ENCODE data around the gene GLCCI1.

GLCCI1 gene

DNA sequence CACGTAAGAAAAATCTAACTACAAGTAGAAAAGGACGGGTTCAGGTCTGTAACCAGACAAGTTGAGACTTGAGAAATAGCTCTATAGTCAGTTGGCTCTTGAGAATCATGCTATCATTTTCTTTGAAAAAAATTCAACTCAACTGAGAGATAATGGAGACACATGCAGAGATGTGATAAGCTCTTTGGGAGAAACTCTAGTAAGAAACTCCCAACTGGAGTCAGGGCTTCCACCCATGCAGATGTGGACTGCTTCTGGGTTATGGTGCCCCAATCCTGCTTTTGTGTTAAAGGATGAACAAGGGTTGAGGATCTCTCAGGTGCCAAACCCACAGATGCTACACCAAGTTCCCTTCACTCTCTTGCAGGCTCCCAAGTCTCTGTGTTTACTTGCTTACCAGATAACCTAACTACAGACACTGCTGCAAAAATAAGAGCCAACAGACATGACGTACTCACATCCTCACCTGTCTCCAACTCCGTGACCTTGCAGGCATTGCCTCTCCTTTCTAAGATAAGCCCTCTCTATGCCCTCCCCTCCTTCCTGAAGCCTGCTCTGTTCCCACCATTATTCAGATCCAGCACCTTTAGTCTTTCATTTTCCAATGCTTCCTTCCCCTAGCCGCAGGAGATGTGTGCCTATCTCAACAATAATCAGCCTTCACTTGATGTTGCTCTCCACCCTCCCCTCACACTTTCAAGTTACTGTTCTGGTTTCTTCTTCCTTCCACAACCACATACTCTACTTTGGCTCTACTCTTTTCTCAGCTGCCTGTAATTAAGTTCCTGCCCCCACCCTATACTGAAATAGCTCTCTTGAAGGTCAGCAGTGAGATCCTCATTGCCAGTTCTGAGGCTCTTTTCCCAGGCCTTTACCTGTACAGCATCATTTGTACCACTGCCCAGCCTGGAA, 163.4 kb downstream of the GLCCI1 start:
- no peak overlapping the region for H3K4me3 ChIP-seq (ENCODE audit: low read depth, low read length)
- no peaks in the 10 kb centered on the region for H3K4me1 ChIP-seq
- no peaks in the 10 kb centered on the region for H3K27me3 ChIP-seq
- no peaks in the 10 kb centered on the region for H3K9me3 ChIP-seq
- H3K36me3 ChIP-seq = peaks cover 20% of the 10 kb centered on the region
- no peak for DNase-seq
- TF ChIP-seq, protein P1, sequence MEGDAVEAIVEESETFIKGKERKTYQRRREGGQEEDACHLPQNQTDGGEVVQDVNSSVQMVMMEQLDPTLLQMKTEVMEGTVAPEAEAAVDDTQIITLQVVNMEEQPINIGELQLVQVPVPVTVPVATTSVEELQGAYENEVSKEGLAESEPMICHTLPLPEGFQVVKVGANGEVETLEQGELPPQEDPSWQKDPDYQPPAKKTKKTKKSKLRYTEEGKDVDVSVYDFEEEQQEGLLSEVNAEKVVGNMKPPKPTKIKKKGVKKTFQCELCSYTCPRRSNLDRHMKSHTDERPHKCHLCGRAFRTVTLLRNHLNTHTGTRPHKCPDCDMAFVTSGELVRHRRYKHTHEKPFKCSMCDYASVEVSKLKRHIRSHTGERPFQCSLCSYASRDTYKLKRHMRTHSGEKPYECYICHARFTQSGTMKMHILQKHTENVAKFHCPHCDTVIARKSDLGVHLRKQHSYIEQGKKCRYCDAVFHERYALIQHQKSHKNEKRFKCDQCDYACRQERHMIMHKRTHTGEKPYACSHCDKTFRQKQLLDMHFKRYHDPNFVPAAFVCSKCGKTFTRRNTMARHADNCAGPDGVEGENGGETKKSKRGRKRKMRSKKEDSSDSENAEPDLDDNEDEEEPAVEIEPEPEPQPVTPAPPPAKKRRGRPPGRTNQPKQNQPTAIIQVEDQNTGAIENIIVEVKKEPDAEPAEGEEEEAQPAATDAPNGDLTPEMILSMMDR (IDR thresholded peaks at IDR 0.05; ENCODE audit: low read depth, low read length) = no peak

DNA sequence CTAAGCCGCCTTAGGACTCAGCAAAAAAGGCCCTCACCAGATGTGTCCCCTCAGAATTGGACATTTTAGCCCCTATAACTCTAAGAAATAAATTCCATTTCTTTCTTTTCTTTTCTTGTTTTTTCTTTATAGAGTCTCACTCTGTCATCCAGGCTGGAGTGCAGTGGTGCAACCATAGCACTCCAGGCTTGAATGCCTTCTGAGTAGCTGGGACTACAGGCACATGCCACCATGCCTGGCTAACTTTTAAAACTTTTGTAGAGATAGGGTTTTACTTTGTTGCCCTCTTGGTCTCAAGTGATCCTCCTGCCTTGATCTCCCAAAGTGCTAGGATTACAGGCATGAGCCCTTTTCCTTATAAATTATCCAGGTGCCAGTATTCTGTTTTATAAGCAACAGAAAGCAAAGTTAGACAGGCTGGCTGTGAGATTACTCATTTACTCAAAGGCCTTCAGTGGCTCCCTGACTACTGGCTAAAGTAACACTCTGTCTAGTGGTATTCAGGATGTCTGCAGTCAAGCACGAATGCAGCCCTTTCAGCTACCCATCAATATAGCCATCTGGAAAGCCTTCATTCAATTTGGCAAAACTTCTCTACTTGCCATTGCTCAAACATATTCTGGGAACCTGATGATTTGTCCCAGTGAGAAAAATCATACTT, 164.7 kb downstream of the GLCCI1 start:
- H3K4me1 ChIP-seq = no peaks in the 10 kb centered on the region
- H3K27me3 ChIP-seq = no peaks in the 10 kb centered on the region
- no peaks in the 10 kb centered on the region for H3K9me3 ChIP-seq
- H3K36me3 ChIP-seq = peaks cover 15% of the 10 kb centered on the region
- TF ChIP-seq, protein P1 (IDR thresholded peaks at IDR 0.05; ENCODE audit: low read depth, low read length) = no peak
- H3K4me3 ChIP-seq (ENCODE audit: low read depth, low read length) = no peak overlapping the region
- no peak for DNase-seq

DNA sequence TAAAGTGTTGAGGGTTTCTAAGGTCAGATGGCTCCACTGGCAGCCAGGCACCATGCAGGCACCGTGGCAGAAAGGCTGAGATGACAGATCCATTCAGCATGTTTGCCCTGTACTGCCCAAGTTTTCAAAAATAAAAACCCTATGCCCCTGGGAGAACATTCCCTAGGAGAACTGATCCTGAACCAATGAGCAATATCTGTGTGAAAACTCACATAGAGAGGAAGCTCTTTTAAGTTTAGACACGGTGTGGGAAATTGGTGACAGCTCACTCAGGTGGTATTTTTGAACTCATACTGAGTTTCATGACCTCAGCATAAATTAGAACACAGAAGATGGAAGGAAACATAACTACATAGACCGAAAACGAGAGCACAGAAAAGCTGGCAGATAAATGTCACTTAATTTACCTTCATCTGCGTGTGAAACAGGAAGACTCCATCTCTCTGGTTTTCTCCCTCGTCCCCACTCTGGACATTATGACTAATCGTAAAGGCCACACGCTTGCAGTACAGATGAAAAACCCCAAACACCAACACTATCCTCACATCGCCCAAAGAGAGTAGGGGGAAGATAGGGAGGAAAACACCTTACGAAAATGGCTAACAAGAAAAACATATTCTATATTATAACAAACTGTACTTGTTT, 165.6 kb downstream of the GLCCI1 start:
- Histone ChIP-seq H3K36me3 (peaks cover 17% of the 10 kb centered on the region), H3K4me3 (ENCODE audit: low read depth, low read length) (no peak overlapping the region), H3K9me3 (no peaks in the 10 kb centered on the region), H3K4me1 (no peaks in the 10 kb centered on the region), H3K27me3 (no peaks in the 10 kb centered on the region)
- TF ChIP-seq, protein P1 (IDR thresholded peaks at IDR 0.05; ENCODE audit: low read depth, low read length) = no peak
- DNase-seq = no peak

DNA sequence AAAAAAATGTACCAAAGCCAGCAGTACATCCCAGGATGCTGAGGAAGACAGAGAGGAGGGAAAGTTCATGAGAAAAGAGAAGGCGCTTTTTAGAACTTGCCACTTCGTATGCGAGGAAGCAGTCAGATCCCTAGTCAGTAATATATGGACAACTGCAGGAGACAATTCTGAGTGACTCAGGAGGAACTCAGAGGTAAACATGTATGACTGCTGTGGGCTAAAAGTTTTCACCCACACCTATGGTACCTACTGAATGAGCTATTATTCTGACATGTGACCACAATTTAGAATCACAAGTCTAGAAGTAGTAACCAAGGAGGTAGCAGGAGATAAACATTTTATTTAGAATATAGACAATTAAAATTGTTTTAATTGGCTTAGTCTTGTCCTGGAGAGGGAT, 166.8 kb downstream of the GLCCI1 start:
- H3K36me3 ChIP-seq = peaks cover 13% of the 10 kb centered on the region
- no peak overlapping the region for H3K4me3 ChIP-seq (ENCODE audit: low read depth, low read length)
- H3K4me1 ChIP-seq = no peaks in the 10 kb centered on the region
- H3K9me3 ChIP-seq = no peaks in the 10 kb centered on the region
- no peak for DNase-seq
- TF ChIP-seq, protein P1 (IDR thresholded peaks at IDR 0.05; ENCODE audit: low read depth, low read length) = no peak
- H3K27me3 ChIP-seq = no peaks in the 10 kb centered on the region

DNA sequence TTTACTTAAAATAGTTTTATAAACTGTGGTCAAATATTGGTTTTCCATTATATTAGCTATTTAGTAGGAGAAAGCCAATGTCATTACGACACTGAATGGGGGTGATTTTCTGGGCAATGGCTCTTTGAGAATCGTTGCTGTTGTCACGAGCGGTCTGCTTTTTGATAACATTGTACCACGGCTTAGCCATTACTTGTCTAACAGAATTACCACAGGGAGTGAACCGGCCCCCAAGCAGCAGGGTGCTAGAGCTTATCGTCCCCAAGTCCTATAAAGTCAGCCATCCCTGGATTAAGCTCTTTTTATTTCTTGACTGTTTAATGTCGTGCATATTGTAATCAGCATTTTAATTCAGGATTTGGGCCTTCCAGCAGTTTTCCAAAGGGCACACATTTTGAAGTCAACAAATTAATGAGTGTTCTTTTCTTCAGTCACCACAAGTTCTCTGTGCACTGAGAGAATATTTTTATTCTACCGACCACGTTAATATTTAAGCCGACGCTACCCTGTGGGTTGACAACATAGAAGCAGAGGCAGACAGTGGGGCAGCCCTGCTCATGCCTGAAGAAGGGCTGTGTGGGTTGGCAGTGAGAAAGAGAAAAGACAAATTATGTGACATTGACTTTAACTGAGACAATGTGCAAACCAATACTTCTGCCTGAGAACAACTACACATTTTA, 167.6 kb downstream of the GLCCI1 start:
- Histone ChIP-seq H3K4me3 (ENCODE audit: low read depth, low read length) (no peak overlapping the region), H3K27me3 (no peaks in the 10 kb centered on the region), H3K36me3 (peaks cover 18% of the 10 kb centered on the region), H3K4me1 (no peaks in the 10 kb centered on the region), H3K9me3 (no peaks in the 10 kb centered on the region)
- no peak for DNase-seq
- TF ChIP-seq, protein P1 (IDR thresholded peaks at IDR 0.05; ENCODE audit: low read depth, low read length) = no peak

Data from BE2C (cell line).